GM12873 (cell line): ENCODE measurements around the gene HEMGN.

ENCODE experiments used
- TF ChIP-seq, protein P1 (sequence below): IDR thresholded peaks from 2 replicates; pipeline ENCODE4 v1.5.1; 2012; ENCODE audit warnings: low read depth, mild to moderate bottlenecking, moderate library complexity, low read length, control low read depth; ENCODE audit not compliant: insufficient read depth; ENCODE audit errors: missing control alignments

Gene HEMGN

DNA sequence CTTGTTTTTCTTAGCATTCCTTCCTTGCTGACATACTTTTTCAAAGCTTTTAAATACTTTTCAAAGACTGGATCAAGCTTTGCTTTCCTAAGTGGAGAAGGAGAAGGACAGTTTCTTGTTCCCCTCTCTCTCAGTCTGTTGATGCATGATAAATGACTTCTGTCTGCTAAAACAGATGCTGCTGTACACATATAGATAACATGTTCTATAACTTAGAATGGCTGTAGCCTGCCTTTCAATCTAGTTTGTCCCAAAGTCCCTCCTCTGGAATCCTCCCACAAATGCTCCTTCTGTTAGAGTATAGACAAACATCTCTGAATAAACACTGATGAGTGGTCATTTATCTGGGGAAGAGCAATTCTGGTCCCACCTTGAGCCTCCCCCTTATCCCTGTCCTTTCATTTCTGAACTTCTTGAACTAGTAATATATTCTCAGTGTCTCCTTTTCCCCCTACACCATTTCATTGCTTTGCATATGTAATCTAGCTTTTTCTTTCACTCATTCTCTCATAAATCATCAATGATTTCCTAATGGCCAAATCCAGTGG is 5.4 kb upstream of the HEMGN start:
- TF ChIP-seq, protein P1, sequence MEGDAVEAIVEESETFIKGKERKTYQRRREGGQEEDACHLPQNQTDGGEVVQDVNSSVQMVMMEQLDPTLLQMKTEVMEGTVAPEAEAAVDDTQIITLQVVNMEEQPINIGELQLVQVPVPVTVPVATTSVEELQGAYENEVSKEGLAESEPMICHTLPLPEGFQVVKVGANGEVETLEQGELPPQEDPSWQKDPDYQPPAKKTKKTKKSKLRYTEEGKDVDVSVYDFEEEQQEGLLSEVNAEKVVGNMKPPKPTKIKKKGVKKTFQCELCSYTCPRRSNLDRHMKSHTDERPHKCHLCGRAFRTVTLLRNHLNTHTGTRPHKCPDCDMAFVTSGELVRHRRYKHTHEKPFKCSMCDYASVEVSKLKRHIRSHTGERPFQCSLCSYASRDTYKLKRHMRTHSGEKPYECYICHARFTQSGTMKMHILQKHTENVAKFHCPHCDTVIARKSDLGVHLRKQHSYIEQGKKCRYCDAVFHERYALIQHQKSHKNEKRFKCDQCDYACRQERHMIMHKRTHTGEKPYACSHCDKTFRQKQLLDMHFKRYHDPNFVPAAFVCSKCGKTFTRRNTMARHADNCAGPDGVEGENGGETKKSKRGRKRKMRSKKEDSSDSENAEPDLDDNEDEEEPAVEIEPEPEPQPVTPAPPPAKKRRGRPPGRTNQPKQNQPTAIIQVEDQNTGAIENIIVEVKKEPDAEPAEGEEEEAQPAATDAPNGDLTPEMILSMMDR: no peak

DNA sequence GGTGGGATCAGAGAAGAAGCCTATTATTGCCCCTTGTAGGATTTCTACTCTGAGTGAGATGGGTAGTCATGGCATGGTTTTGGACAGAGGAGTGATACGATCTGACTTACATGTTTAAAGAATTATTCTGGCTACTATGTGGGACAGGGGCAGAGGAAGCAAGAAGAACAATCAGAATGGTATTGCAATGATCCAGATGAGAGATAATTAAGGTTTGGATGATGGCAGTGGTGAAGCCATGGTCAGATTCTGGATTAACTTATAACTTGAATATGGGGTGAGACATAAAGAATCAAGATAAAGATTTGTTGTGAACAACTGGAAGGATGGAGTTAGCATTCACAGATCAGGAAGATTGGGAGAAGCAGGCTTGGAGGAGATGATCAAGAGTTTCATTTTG is 3.4 kb upstream of the HEMGN start:
- TF ChIP-seq, protein P1: no peak

DNA sequence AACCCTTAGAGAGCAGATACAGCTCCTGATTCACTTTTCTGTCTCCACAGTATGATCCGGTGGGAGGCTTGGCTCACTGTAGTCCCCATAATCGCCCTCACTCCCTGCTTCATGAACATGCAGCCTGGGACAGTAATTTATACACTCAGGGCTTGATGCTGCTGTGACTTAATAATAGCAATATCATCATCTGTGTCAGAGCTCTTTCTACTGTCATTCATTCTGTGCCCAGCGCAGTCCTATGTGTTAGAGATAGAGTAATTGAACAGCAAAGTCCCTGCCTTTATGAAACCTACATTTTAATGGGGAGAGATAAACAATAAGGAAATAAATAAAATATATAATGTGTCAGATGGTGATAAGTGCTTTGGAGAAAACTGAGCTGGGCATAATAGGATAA is 2.8 kb upstream of the HEMGN start:
- TF ChIP-seq, protein P1: no peak

DNA sequence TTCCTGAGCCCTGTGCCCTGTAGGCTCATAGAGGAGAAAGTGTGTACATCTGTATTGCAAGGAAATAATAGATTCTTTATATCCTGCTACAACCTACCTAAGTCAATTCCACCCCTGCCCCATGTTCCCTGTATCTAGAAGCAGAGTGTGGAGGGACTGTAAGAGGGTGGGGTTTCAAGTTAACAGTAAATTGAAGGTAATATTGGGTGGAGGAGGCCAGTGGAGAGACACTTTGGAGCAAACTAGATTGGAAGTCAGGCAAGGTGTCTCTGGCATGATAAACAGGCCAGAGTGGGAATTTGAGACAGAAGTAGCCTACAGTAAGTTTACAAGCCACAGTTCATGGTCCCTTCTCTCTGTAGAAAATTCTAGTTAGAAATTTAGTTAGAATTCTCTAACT is 2.3 kb upstream of the HEMGN start:
- TF ChIP-seq, protein P1: no peak

DNA sequence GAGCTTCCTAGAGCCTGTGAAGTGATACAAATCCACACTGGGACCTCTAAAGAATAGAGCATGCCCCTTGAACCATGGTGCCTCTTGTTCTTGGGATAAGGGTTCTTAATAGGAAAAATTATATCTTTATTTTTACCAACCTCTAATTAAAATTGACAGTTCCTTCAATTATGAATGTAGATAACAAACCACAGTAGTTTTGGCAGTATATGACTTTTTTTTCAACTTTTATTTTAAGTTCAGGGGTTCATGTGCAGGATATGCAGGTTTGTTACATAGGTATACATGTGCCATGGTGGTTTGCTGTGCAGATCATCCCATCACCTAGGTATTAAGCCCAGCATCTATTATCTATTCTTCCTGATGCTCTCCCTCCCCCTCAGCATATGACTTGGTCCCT is 974 bp downstream of the HEMGN start:
- TF ChIP-seq, protein P1: no peak

DNA sequence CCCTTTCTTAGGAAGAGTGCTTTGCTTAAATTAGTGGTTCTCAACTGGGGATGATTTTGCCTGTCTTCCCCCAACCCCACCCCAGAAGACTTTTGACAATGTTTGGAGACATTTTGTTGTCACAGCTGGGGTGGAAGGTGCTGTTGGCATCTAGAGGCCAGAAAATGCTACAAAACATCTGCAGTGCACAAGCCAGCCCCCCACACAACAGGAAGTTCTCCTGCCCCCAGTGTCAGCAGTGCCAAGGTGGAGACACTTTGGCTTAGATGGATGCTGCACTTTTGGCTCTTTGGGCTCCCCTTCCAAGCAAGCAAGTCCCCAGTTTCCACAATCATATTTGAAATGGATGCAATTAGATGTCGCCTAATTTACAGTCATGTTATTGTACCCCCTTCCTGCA is 2.7 kb downstream of the HEMGN start:
- TF ChIP-seq, protein P1: no peak

DNA sequence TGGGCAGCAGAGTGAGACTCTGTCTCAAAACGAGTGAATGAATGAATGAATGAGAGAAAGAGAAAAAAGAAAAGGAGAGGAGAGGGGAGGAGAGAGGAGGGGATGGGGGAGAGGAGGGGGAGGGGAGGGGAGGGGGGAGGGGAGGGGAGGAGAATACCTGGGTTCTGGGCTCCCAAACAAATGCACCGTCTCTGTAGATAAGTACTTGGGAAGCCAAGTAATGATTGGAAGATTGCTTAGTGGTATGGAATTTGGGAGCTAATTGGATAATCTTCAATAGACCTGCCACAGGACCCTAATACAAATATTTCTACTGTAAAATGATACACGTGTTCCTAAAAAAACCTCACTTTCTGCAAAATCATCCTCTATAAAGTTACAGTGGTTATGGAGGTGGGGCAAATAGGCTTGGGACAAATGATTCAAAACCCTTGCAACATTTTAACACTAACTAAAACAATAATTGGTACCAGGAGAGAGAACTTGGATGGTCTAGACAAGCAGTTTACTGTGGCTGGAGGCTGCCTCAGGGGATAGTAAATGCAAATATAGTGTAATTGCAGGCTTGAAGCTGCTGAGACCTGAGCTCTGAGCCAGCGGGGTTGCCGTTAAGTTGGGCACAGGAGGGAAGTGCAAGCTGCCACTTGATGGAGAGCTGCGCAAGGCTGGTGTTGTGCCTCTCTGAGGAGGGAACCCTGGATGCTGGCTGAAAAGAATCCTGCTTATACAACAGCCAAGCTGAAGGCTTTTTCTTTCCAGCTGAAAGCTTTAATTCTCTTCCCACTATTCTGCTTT is 3.5 kb downstream of the HEMGN start:
- TF ChIP-seq, protein P1: no peak
